Measurements from ENCODE around the gene SLC37A3. TPM values are rescaled to one million over a fixed set of nuclear protein-coding genes. Genes with fewer than 3 reads are reported as not detected.
"Not testable (repeated sequence)": the region's sequence is repeated elsewhere in the genome, so short reads cannot be mapped to it uniquely, and the experiment has no call there.

The SLC37A3 gene
- total RNA-seq, 2 experiments from 2014 or later = 8.0 to 10.0 TPM

- no peak for DNase-seq (ENCODE audit: low spot score)
- ChIA-PET POLR2A (no interaction called here), CTCF (ENCODE audit: unreplicated experiment) (no interaction called here)
- TF ChIP-seq CTCF (conservative IDR thresholded peaks at IDR 0.05; ENCODE audit: low read length) = no peak
- no peak for TF ChIP-seq EZH2phosphoT487 (IDR thresholded peaks at IDR 0.05; ENCODE audit: borderline replicate concordance, low read depth, low read length)
- no peaks in the 10 kb centered on the region for H3K4me1 ChIP-seq (ENCODE audit: insufficient read depth, low read length, poor library complexity, severe bottlenecking)
- H3K79me2 ChIP-seq (ENCODE audit: insufficient read depth, low read depth, low read length) = no peaks in the 10 kb centered on the region
- intact Hi-C loops (cut with micrococcal nuclease; ENCODE audit: unreplicated experiment) = loop anchor here (5.0 kb wide), 1 partner anchor 167 kb away; no protein-coding TSS in a partner anchor
- H3K4me2 ChIP-seq (ENCODE audit: low read length) = peak overlapping the region; percentile 37; the same call in 1 of the 2 replicates
- H3K9me2 ChIP-seq (ENCODE audit: insufficient read depth, low read length) = no peaks in the 10 kb centered on the region
- H3K4me3 ChIP-seq (ENCODE audit: low read depth, low read length, poor library complexity, severe bottlenecking) = no peak overlapping the region
- H3K27ac ChIP-seq (ENCODE audit: low read depth, low read length, poor library complexity, severe bottlenecking) = no peak overlapping the region
- no TSS peak for BruUV-seq (replicated peaks)
- H3K36me3 ChIP-seq (ENCODE audit: insufficient read depth, low read length) = no peaks in the 10 kb centered on the region
- no peaks in the 10 kb centered on the region for H4K20me1 ChIP-seq (ENCODE audit: insufficient read depth, low read length)
- no peaks in the 10 kb centered on the region for H3K9me3 ChIP-seq (ENCODE audit: low read length)
- H2AFZ ChIP-seq (ENCODE audit: low read length) = no peak overlapping the region
Observed at GRCh38 chr7:140325600-140325999, 72.7 kb downstream of the SLC37A3 start.

- no peak overlapping the region for H3K27ac ChIP-seq (ENCODE audit: low read depth, low read length, poor library complexity, severe bottlenecking)
- CTCF ChIA-PET (ENCODE audit: unreplicated experiment) = no interaction called here
- no peaks in the 10 kb centered on the region for H3K9me2 ChIP-seq (ENCODE audit: insufficient read depth, low read length)
- no TSS peak for BruUV-seq (replicated peaks)
- H3K36me3 ChIP-seq (ENCODE audit: insufficient read depth, low read length) = no peaks in the 10 kb centered on the region
- no peak overlapping the region for H2AFZ ChIP-seq (ENCODE audit: low read length)
- TF ChIP-seq EZH2phosphoT487 (IDR thresholded peaks at IDR 0.05; ENCODE audit: borderline replicate concordance, low read depth, low read length) = no peak
- no peak for TF ChIP-seq CTCF (conservative IDR thresholded peaks at IDR 0.05; ENCODE audit: low read length)
- H3K4me3 ChIP-seq (ENCODE audit: low read depth, low read length, poor library complexity, severe bottlenecking) = no peak overlapping the region
- no peaks in the 10 kb centered on the region for H3K9me3 ChIP-seq (ENCODE audit: low read length)
- H3K79me2 ChIP-seq (ENCODE audit: insufficient read depth, low read depth, low read length) = no peaks in the 10 kb centered on the region
- H4K20me1 ChIP-seq (ENCODE audit: insufficient read depth, low read length) = no peaks in the 10 kb centered on the region
- H3K4me2 ChIP-seq (ENCODE audit: low read length) = no peak overlapping the region
- no peaks in the 10 kb centered on the region for H3K4me1 ChIP-seq (ENCODE audit: insufficient read depth, low read length, poor library complexity, severe bottlenecking)
- POLR2A ChIA-PET = interaction anchor here (0.6 kb wide), 3 partner anchors 98 to 912 kb away, joined by 3 to 4 read pairs (median 3); no protein-coding TSS in a partner anchor
- intact Hi-C loops (cut with micrococcal nuclease; ENCODE audit: unreplicated experiment) = loop anchor here (5.0 kb wide), 1 partner anchor 168 kb away; no protein-coding TSS in a partner anchor
- no peak for DNase-seq (ENCODE audit: low spot score)
Observed at GRCh38 chr7:140324714-140325113, 73.6 kb downstream of the SLC37A3 start.

GRCh38 chr7:140322759-140323158 is 75.6 kb downstream of the SLC37A3 start:
- ChIA-PET CTCF (ENCODE audit: unreplicated experiment) (no interaction called here), POLR2A (no interaction called here)
- Histone ChIP-seq H3K4me1 (ENCODE audit: insufficient read depth, low read length, poor library complexity, severe bottlenecking) (no peaks in the 10 kb centered on the region), H3K4me3 (ENCODE audit: low read depth, low read length, poor library complexity, severe bottlenecking) (no peak overlapping the region), H3K36me3 (ENCODE audit: insufficient read depth, low read length) (no peaks in the 10 kb centered on the region), H2AFZ (ENCODE audit: low read length) (no peak overlapping the region), H3K79me2 (ENCODE audit: insufficient read depth, low read depth, low read length) (no peaks in the 10 kb centered on the region), H4K20me1 (ENCODE audit: insufficient read depth, low read length) (no peaks in the 10 kb centered on the region), H3K9me2 (ENCODE audit: insufficient read depth, low read length) (no peaks in the 10 kb centered on the region), H3K4me2 (ENCODE audit: low read length) (no peak overlapping the region), H3K9me3 (ENCODE audit: low read length) (no peaks in the 10 kb centered on the region), H3K27ac (ENCODE audit: low read depth, low read length, poor library complexity, severe bottlenecking) (no peak overlapping the region)
- DNase-seq (ENCODE audit: low spot score) = no peak
- TF ChIP-seq EZH2phosphoT487 (IDR thresholded peaks at IDR 0.05; ENCODE audit: borderline replicate concordance, low read depth, low read length) = no peak
- TF ChIP-seq CTCF (conservative IDR thresholded peaks at IDR 0.05; ENCODE audit: low read length) = no peak
- intact Hi-C loops (cut with micrococcal nuclease; ENCODE audit: unreplicated experiment) = no loop called here
- BruUV-seq (replicated peaks) = no TSS peak

GRCh38 chr7:140320078-140320477 is 78.3 kb downstream of the SLC37A3 start:
- POLR2A ChIA-PET; CTCF ChIA-PET (ENCODE audit: unreplicated experiment); BruUV-seq (replicated peaks); H3K36me3 ChIP-seq (ENCODE audit: insufficient read depth, low read length); H3K79me2 ChIP-seq (ENCODE audit: insufficient read depth, low read depth, low read length); intact Hi-C loops (cut with micrococcal nuclease; ENCODE audit: unreplicated experiment); H4K20me1 ChIP-seq (ENCODE audit: insufficient read depth, low read length); H3K9me3 ChIP-seq (ENCODE audit: low read length); H3K4me3 ChIP-seq (ENCODE audit: low read depth, low read length, poor library complexity, severe bottlenecking); H3K9me2 ChIP-seq (ENCODE audit: insufficient read depth, low read length); H3K4me1 ChIP-seq (ENCODE audit: insufficient read depth, low read length, poor library complexity, severe bottlenecking); DNase-seq (ENCODE audit: low spot score); H3K4me2 ChIP-seq (ENCODE audit: low read length); H3K27ac ChIP-seq (ENCODE audit: low read depth, low read length, poor library complexity, severe bottlenecking); H2AFZ ChIP-seq (ENCODE audit: low read length): not testable (repeated sequence)
